ENCODE results near the gene CDX1. TPM values are rescaled to one million over a fixed set of nuclear protein-coding genes. Genes with fewer than 3 reads are reported as not detected.

CDX1 gene
- total and polyA plus RNA-seq, 8 donors: 0.31 to 472 (median 2.0) TPM; not detected in 5

GRCh38 chr5:150129813-150130492, 36.6 kb upstream of the CDX1 start:
- H3K27ac ChIP-seq: no peak overlapping the region

DNA sequence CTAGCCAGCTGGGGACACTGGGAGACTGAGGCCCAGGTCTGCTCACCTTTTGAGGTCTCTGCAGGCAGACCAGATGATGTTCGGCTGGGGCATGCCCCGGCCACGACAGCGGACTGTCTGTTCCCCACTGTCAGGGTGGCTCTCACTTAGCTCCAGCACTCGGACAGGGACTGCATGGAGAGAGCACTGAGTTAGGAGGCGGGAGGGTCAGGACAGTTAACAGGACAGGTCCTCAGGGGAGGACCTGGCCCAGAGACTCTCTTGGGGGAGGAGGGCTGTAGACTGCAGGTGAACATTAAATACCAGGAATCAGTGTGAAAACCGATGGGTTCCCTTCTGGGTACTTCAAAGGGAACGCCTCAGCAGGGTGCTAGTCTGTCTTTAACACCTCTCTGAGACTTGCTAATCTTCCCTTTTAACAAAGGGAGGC, 36.1 kb upstream of the CDX1 start:
- WGBS, 5 donors: 75 to 92% (median 87%) methylated on average over 7 to 8 of the region's 8 CpGs
- H3K27me3 ChIP-seq: no peaks in the 10 kb centered on the region
- no peak for TF ChIP-seq POLR2A (IDR thresholded peaks at IDR 0.05)
- TF ChIP-seq, protein P1, sequence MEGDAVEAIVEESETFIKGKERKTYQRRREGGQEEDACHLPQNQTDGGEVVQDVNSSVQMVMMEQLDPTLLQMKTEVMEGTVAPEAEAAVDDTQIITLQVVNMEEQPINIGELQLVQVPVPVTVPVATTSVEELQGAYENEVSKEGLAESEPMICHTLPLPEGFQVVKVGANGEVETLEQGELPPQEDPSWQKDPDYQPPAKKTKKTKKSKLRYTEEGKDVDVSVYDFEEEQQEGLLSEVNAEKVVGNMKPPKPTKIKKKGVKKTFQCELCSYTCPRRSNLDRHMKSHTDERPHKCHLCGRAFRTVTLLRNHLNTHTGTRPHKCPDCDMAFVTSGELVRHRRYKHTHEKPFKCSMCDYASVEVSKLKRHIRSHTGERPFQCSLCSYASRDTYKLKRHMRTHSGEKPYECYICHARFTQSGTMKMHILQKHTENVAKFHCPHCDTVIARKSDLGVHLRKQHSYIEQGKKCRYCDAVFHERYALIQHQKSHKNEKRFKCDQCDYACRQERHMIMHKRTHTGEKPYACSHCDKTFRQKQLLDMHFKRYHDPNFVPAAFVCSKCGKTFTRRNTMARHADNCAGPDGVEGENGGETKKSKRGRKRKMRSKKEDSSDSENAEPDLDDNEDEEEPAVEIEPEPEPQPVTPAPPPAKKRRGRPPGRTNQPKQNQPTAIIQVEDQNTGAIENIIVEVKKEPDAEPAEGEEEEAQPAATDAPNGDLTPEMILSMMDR (IDR thresholded peaks at IDR 0.05): no peak
- no peak for TF ChIP-seq POLR2AphosphoS5 (IDR thresholded peaks at IDR 0.05)
- TF ChIP-seq EP300 (IDR thresholded peaks at IDR 0.05): no peak
- H3K4me3 ChIP-seq: no peak overlapping the region
- peaks cover 9 to 23% (median 10%) of the 10 kb centered on the region in 4 donors for H3K4me1 ChIP-seq
- peak overlapping the region in 1 of 5 donors; percentile 20 for H3K27ac ChIP-seq
- no peaks in the 10 kb centered on the region for H3K9me3 ChIP-seq
- intact Hi-C loops (cut with DNase I; ENCODE audit: low total_unique reads): loop anchor here (5.0 kb wide), 1 partner anchor 87 kb away; no protein-coding TSS in a partner anchor
- H3K36me3 ChIP-seq: peaks cover 3 to 51% (median 30%) of the 10 kb centered on the region in 4 donors
- DNase-seq: no peak

More at GRCh38 chr5:150129813-150130492, 36.6 kb upstream of the CDX1 start:
- DNase-seq: peak; percentile 78 to 86
- no peaks in the 10 kb centered on the region for H3K9me3 ChIP-seq
- no peak for TF ChIP-seq POLR2A (IDR thresholded peaks at IDR 0.05)
- TF ChIP-seq, protein P1 (IDR thresholded peaks at IDR 0.05): peak in 5 of 7 experiments; percentile 88 to 93 (median 89)
- no peak for TF ChIP-seq EP300 (IDR thresholded peaks at IDR 0.05)
- peak in 1 of 3 donors; percentile 59 for TF ChIP-seq POLR2AphosphoS5 (IDR thresholded peaks at IDR 0.05)
- intact Hi-C loops (cut with DNase I; ENCODE audit: low total_unique reads): loop anchor here (5.0 kb wide), 1 partner anchor 87 kb away; no protein-coding TSS in a partner anchor
- H3K4me1 ChIP-seq: peaks cover 9 to 23% (median 10%) of the 10 kb centered on the region in 4 donors
- peak overlapping the region in 2 of 4 donors; percentile 19 to 30 for H3K4me3 ChIP-seq
- H3K27me3 ChIP-seq: no peaks in the 10 kb centered on the region
- peaks cover 9 to 55% (median 33%) of the 10 kb centered on the region in 4 donors for H3K36me3 ChIP-seq
- 11 to 41% (median 24%) methylated on average over 19 to 25 of the region's 25 CpGs for WGBS, 5 donors

GRCh38 chr5:150131461-150131860, 35.1 kb upstream of the CDX1 start:
- Histone ChIP-seq H3K36me3 (peaks cover 3 to 49% (median 26%) of the 10 kb centered on the region in 4 donors), H3K27me3 (no peaks in the 10 kb centered on the region), H3K9me3 (no peaks in the 10 kb centered on the region), H3K27ac (no peak overlapping the region), H3K4me3 (no peak overlapping the region), H3K4me1 (peaks cover 9 to 23% (median 12%) of the 10 kb centered on the region in 4 donors)
- DNase-seq: no peak
- WGBS, 5 donors: 87 to 94% (median 89%) methylated on average over 4 of the region's 4 CpGs
- TF ChIP-seq, protein P1 (IDR thresholded peaks at IDR 0.05): no peak
- TF ChIP-seq POLR2AphosphoS5 (IDR thresholded peaks at IDR 0.05) (no peak), EP300 (IDR thresholded peaks at IDR 0.05) (no peak), POLR2A (IDR thresholded peaks at IDR 0.05) (no peak)
- intact Hi-C loops (cut with DNase I; ENCODE audit: low total_unique reads): loop anchor here (5.0 kb wide), 1 partner anchor 86 kb away; no protein-coding TSS in a partner anchor

GRCh38 chr5:150131978-150132694, 34.4 kb upstream of the CDX1 start:
- Histone ChIP-seq H3K27me3 (no peaks in the 10 kb centered on the region), H3K4me1 (peaks cover 14 to 30% (median 18%) of the 10 kb centered on the region in 4 donors), H3K9me3 (no peaks in the 10 kb centered on the region), H3K36me3 (peaks cover 3 to 42% (median 23%) of the 10 kb centered on the region in 4 donors), H3K27ac (peak overlapping the region in 2 of 5 donors; percentile 5 to 20), H3K4me3 (no peak overlapping the region)
- intact Hi-C loops (cut with DNase I; ENCODE audit: low total_unique reads): loop anchor here (5.0 kb wide), 1 partner anchor 85 kb away; no protein-coding TSS in a partner anchor
- WGBS, 5 donors: 62 to 71% (median 66%) methylated on average over 12 of the region's 12 CpGs
- TF ChIP-seq POLR2A (IDR thresholded peaks at IDR 0.05) (no peak), EP300 (IDR thresholded peaks at IDR 0.05) (no peak), POLR2AphosphoS5 (IDR thresholded peaks at IDR 0.05) (no peak)
- TF ChIP-seq, protein P1 (IDR thresholded peaks at IDR 0.05): no peak
- no peak for DNase-seq
